Activated CD4-positive, alpha-beta T cell treated with anti-CD3 and anti-CD28 coated beads, Interleukin-2, amount 50 U/mL, for 24 hours (primary cell): ENCODE results near the gene SPNS1.
"Not testable (repeated sequence)": the region's sequence is repeated elsewhere in the genome, so short reads cannot be mapped to it uniquely, and the experiment has no call there.

Experiments
- DNase-seq, 2 donors: peaks; one replicate each; pipeline ENCODE4 v3.0.0-alpha.2; 2020; ENCODE audit warnings: low read depth in 1 of 2, low spot score in 1 of 2

SPNS1 gene

GRCh38 chr16:28974437-28975157, at the start of gene SPNS1:
Gene SPNS1 (plus strand): TSS chr16:28974778. CDS start chr16:28975152, 374 bp downstream.
- DNase-seq: peak; percentile 79 to 93

- peak; percentile 63 to 79 for DNase-seq
These were observed 49.0 kb upstream of the SPNS1 start for GRCh38 chr16:28925386-28926228.

- DNase-seq: not testable (repeated sequence)
These were observed 48.3 kb upstream of the SPNS1 start for GRCh38 chr16:28926284-28926683.

GRCh38 chr16:28927815-28928214, 46.8 kb upstream of the SPNS1 start:
- DNase-seq: no peak

DNA sequence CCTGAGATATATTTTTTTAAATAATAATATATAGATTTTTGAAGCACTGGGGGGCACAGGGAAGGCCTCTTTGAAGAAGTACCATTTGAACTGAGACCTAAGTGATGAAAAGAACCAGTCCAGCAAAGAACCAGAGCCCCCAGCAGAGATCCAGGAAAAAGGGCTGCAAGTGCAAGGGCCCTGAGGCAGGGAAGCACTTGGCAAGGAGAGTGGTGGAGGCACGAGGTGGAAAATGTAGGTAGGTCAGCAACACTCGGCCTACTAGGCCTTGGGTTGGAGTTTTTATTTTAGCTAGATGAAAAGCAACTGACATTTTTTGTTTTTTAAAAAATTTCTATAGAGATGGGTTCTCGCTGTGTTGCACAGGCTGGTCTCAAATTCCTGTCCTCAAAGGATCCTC, 44.4 kb upstream of the SPNS1 start:
- DNase-seq: no peak

DNA sequence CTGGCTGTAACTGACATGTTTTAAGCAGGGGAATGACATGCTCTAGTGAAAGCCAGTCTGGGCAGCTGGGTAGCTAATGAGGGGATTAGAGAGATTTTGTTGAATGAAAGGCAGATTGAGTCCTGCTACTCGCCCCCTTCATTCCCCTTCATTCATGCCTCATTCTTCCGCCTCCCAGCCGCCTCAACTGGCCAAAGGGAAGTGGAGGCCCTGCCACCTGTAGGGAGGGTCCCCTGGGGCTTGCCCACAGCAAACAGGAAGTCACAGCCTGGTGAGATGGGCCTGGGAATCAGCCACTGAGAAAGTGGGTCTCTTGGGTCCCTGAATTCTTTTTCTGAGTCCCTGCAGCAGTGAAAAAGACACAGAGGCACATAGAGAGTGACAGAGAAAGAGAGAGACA, 43.9 kb upstream of the SPNS1 start:
- no peak for DNase-seq

DNA sequence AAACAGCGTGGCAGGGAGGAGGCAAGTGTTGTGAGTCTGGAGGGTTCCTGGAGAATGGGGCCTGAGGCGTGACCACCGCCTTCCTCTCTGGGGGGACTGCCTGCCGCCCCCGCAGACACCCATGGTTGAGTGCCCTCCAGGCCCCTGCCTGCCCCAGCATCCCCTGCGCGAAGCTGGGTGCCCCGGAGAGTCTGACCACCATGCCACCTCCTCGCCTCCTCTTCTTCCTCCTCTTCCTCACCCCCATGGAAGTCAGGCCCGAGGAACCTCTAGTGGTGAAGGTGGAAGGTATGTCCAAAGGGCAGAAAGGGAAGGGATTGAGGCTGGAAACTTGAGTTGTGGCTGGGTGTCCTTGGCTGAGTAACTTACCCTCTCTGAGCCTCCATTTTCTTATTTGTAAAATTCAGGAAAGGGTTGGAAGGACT, 42.8 kb upstream of the SPNS1 start, which contains the start of gene CD19:
CD19 (plus strand) TSS at position 171 of the 425 bp plus-strand sequence; CDS start at position 201, 30 bp downstream.
- no peak for DNase-seq

DNA sequence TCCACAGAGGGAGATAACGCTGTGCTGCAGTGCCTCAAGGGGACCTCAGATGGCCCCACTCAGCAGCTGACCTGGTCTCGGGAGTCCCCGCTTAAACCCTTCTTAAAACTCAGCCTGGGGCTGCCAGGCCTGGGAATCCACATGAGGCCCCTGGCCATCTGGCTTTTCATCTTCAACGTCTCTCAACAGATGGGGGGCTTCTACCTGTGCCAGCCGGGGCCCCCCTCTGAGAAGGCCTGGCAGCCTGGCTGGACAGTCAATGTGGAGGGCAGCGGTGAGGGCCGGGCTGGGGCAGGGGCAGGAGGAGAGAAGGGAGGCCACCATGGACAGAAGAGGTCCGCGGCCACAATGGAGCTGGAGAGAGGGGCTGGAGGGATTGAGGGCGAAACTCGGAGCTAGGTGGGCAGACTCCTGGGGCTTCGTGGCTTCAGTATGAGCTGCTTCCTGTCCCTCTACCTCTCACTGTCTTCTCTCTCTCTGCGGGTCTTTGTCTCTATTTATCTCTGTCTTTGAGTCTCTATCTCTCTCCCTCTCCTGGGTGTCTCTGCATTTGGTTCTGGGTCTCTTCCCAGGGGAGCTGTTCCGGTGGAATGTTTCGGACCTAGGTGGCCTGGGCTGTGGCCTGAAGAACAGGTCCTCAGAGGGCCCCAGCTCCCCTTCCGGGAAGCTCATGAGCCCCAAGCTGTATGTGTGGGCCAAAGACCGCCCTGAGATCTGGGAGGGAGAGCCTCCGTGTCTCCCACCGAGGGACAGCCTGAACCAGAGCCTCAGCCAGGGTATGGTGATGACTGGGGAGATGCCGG, 42.0 kb upstream of the SPNS1 start:
- no peak for DNase-seq

DNA sequence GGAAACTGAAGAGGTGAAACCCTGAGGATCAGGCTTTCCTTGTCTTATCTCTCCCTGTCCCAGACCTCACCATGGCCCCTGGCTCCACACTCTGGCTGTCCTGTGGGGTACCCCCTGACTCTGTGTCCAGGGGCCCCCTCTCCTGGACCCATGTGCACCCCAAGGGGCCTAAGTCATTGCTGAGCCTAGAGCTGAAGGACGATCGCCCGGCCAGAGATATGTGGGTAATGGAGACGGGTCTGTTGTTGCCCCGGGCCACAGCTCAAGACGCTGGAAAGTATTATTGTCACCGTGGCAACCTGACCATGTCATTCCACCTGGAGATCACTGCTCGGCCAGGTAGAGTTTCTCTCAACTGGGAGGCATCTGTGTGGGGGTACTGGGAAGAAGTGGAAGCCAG, 41.4 kb upstream of the SPNS1 start:
- no peak for DNase-seq

GRCh38 chr16:28935346-28935745, 39.2 kb upstream of the SPNS1 start:
- no peak for DNase-seq

DNA sequence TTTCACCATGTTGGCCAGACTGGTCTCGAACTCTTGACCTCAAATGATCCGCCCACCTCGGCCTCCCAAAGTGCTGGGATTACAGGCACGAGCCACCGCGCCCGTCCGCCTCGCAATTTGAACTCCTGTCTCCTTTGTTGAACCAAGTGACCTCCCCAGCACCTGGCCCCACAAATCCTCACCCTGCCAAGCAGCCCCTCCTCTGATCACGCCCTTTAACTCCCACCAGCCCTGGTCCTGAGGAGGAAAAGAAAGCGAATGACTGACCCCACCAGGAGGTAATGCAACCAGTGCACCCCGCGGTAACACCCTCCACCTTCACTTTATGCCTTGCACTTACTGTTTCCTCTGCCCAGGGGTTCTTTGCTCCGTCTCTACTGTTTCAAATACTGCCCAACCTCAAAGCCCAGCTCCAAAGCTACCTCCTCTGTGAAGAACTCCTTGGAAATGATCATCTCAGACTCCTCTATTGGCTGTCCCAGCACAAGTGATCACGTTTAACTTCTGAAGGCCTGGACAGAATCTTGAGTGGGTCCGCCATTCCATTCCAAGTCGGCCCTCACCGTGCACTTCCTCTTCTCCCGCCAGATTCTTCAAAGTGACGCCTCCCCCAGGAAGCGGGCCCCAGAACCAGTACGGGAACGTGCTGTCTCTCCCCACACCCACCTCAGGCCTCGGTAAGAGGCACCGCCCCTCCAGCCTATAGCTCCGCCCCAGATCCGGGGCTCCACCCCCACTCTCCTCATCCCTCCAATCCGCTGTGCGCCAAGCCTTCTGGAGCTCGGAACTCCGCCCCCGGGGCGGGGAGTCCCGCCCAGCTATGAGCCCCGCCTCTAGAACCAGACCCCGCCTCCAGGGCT, 38.4 kb upstream of the SPNS1 start:
- DNase-seq: peak; percentile 73 to 80

GRCh38 chr16:28936784-28937155, 37.8 kb upstream of the SPNS1 start:
- DNase-seq: no peak

DNA sequence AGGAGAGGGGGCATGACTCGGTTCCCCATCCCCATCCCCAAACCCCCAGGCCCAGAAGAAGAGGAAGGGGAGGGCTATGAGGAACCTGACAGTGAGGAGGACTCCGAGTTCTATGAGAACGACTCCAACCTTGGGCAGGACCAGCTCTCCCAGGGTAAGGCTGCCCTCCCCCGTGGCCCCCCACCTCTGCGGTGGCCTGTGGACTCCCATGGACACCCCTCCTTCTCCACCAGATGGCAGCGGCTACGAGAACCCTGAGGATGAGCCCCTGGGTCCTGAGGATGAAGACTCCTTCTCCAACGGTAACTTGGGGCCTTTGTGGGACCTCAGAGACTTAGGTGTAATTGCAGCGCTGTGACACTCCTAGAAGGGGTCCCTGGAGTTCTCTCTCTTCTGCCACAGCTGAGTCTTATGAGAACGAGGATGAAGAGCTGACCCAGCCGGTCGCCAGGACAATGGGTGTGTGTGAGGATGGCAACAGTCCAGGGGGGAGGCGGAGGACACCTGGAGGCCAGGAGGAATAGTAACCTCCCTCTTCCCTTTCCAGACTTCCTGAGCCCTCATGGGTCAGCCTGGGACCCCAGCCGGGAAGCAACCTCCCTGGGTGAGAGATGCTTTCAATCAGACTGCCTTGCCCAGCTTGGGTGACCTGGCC, 37.2 kb upstream of the SPNS1 start:
- no peak for DNase-seq

- DNase-seq: no peak
These were observed 35.9 kb upstream of the SPNS1 start for GRCh38 chr16:28938721-28939120.

GRCh38 chr16:28939825-28940224, 34.8 kb upstream of the SPNS1 start:
- DNase-seq: not testable (repeated sequence)

DNA sequence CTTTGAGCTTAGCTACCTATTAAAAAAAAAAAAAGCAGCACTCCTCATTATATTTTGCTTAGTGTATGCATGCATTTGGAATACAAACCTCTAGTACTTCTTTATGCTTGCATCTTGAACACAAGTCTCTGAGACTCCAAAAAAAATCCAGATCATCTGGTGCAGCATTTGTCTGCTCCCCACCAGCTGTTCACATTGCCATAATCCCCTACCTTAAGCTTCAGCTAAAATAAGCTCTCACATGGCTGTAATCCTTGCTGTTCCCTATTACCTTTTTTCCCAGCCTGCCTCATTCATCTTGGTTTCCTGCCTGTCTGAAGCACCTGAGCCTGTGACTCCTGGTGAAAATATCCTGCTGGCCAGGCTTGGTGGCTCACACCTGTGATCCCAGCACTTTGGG, 31.3 kb upstream of the SPNS1 start:
- no peak for DNase-seq

DNA sequence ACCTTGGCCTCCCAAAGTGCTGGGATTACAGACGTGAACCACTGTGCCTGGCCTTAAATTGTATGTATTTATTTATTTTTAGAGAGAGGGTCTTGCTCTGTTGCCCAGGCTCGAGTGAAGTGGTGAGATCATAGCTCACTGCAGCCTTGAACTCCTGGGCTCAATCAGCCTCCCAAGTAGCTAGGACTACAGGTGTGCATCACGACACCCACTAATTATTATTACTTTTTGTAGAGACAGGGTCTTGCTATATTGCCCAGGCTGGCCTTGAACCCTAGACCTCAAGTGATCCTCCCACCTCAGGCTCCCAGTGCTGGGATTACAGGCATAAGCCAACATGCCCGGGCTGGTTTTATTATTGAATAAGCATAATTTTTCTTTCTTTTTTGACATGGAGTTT, 27.9 kb upstream of the SPNS1 start:
- no peak for DNase-seq

GRCh38 chr16:28950648-28951409, 23.7 kb upstream of the SPNS1 start, which contains the start of gene NFATC2IP:
Gene NFATC2IP (plus strand): TSS chr16:28950937. CDS start chr16:28951012, 75 bp downstream.
- DNase-seq: peak; percentile 98 to 100

DNA sequence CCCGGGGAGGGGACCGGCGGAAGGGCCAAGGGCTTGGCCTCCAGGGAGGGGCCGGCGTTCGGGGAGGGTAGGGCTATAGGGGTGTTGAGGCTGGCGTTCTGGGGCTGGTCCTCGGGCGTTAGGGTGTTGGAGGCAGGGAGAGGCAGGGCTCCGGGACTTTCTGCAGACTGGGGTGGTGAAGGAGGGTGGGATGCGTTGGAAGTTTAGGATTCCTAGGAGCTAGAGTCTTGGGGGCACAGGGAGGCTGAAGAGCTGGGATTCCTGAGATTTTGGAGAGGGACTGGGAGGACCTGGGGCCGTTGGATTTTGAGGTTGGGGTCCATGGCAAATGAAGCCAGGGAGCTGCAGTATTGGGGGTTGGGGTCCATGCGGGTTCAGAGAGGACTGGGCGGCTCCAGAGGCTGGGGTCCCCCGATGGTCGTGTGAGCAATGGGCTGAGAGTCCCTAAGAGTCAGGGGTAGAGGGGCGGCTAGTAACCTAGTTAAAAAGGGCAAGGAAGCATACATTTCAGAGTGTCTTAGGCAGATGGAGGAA, 23.1 kb upstream of the SPNS1 start:
- no peak for DNase-seq
